Peyer's patch (tissue), 4 donors: ENCODE results near the gene SESN2. TPM values are rescaled to one million over a fixed set of nuclear protein-coding genes. Genes with fewer than 3 reads are reported as not detected.

Source experiments
- DNase-seq, 3 donors: peaks; one replicate each; pipeline ENCODE4 v3.0.0-alpha.2; 2017 to 2019
- H3K27ac ChIP-seq, 4 donors: fragments of 200-600 bp; sonication (generic); one replicate each; pipeline ENCODE4 v1.5.1; 2016 to 2019
- H3K27me3 ChIP-seq, 2 donors: fragments of 200-600 bp; sonication (generic); one replicate each; pipeline ENCODE4 v1.5.1; 2019
- H3K36me3 ChIP-seq, 3 donors: fragments of 200-600 bp; sonication (generic); one replicate each; pipeline ENCODE4 v1.5.1; 2016 to 2019
- H3K4me1 ChIP-seq, 4 donors: fragments of 200-600 bp; sonication (generic); one replicate each; pipeline ENCODE4 v1.5.1; 2016 to 2019
- H3K4me3 ChIP-seq, 4 donors: fragments of 200-600 bp; sonication (generic); 1 replicate in 3 of 4; 2 replicates in 1 of 4; pipeline ENCODE4 v1.5.1; 2016 to 2019; ENCODE audit warnings: mild to moderate bottlenecking in 1 of 4
- H3K9me3 ChIP-seq, 4 donors: fragments of 200-600 bp; sonication (generic); one replicate each; pipeline ENCODE4 v1.5.1; 2016 to 2019; ENCODE audit warnings: mild to moderate bottlenecking in 1 of 4
- POLR2A ChIP-seq, 2 donors: fragments of 450-650 bp; IDR thresholded peaks; one replicate each; pipeline ENCODE4 v1.5.1; 2017; ENCODE audit warnings: antibody characterized with exemption in 2 of 2, mild to moderate bottlenecking in 2 of 2, moderate library complexity in 2 of 2
- total RNA-seq, 4 donors: library from RNA; depleted of rRNA; stranded (reverse); fragments of >200 nt; gene quantifications; one replicate each; pipeline ENCODE4 v1.1.0, GENCODE V29; 2016
- TF ChIP-seq, protein P1 (sequence below), 6 experiments: fragments of 450-650 bp in 4 of 6; fragments of 200-600 bp in 2 of 6; sonication (generic) in 1 of 6; IDR thresholded peaks; one replicate each; pipeline ENCODE4 v1.5.1; 2017 to 2019; ENCODE audit warnings: antibody characterized with exemption in 6 of 6, mild to moderate bottlenecking in 3 of 6, moderate library complexity in 1 of 6

Gene SESN2
- total RNA-seq, 4 donors from 2014 or later: 4.1 to 33.8 (median 26.1) TPM

DNA sequence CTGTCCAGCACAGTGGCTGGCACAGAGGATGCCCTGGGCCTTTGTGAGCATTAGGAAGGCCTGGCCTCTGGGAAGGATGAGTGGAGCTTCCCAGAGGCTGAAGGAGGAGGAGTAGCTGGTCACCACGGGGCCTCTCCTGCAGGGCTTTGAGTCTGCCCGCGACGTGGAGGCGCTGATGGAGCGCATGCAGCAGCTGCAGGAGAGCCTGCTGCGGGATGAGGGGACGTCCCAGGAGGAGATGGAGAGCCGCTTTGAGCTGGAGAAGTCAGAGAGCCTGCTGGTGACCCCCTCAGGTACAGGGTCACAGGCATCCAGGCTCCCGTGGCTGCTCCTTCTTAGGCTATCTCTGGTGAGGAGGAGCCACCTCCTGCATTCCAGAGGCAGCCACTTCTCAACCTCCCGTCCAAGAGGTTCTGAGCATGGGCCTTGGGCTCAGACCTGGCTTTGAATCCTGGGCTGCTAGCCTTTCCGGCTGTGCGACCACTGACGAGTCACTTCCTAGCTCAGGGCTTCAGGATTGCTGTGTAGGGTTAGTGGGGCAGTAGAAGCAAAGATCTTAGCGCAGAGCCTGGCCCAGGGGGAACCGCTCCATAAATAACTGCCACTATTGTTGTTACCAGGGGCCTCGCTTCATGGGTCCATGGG lies 14.0 kb downstream of the SESN2 start:
- Histone ChIP-seq H3K4me3 (no peak overlapping the region), H3K27ac (no peak overlapping the region), H3K4me1 (no peaks in the 10 kb centered on the region), H3K36me3 (peaks cover 0 to 86% (median 0%) of the 10 kb centered on the region in 3 donors), H3K27me3 (no peaks in the 10 kb centered on the region), H3K9me3 (no peaks in the 10 kb centered on the region)
- DNase-seq: no peak
- no peak for TF ChIP-seq POLR2A (IDR thresholded peaks at IDR 0.05)
- TF ChIP-seq, protein P1, sequence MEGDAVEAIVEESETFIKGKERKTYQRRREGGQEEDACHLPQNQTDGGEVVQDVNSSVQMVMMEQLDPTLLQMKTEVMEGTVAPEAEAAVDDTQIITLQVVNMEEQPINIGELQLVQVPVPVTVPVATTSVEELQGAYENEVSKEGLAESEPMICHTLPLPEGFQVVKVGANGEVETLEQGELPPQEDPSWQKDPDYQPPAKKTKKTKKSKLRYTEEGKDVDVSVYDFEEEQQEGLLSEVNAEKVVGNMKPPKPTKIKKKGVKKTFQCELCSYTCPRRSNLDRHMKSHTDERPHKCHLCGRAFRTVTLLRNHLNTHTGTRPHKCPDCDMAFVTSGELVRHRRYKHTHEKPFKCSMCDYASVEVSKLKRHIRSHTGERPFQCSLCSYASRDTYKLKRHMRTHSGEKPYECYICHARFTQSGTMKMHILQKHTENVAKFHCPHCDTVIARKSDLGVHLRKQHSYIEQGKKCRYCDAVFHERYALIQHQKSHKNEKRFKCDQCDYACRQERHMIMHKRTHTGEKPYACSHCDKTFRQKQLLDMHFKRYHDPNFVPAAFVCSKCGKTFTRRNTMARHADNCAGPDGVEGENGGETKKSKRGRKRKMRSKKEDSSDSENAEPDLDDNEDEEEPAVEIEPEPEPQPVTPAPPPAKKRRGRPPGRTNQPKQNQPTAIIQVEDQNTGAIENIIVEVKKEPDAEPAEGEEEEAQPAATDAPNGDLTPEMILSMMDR (IDR thresholded peaks at IDR 0.05): no peak

DNA sequence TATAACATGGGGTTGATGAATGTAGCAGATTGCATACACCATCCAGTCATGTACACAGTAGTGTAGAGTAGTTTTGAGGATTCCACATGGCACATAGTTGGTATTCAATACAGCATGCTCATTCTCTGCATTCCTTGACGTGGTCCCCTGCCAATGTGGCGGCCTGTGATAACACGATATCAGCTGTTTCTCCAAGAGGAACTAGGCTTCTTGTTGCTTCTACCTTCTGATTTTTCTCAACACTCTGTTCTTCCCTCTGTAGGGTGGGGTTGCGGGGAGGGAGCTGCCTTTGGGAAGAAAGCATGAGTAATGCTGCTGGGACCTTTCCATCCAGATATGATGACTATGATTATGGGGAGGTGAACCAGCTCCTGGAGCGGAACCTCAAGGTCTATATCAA lies 19.4 kb downstream of the SESN2 start:
- Histone ChIP-seq H3K4me1 (peaks cover 0 to 24% (median 3%) of the 10 kb centered on the region in 4 donors), H3K4me3 (no peak overlapping the region), H3K9me3 (no peaks in the 10 kb centered on the region), H3K36me3 (peaks cover 0 to 79% (median 0%) of the 10 kb centered on the region in 3 donors), H3K27me3 (no peaks in the 10 kb centered on the region), H3K27ac (no peak overlapping the region)
- TF ChIP-seq, protein P1 (IDR thresholded peaks at IDR 0.05): no peak
- no peak for TF ChIP-seq POLR2A (IDR thresholded peaks at IDR 0.05)
- no peak for DNase-seq

DNA sequence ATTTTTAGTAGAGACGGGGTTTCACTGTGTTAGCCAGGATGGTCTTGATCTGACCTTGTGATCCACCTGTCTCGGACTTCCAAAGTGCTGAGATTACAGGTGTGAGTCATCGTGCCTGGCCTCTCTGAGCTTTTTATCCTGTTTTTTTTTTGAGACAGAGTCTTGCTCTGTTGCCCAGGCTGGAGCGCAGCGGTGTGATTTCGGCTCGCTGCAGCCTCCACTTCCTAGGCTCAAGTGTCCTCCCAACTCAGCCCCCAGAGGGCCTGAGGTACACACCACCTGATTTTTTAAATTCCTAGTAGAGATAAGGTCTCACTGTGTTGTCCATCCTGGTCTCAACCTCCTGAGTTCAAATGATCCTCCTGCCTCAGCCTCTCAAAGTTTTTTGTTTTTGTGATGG lies 20.4 kb downstream of the SESN2 start:
- H3K36me3 ChIP-seq: peaks cover 0 to 70% (median 0%) of the 10 kb centered on the region in 3 donors
- H3K4me3 ChIP-seq: no peak overlapping the region
- H3K27ac ChIP-seq: no peak overlapping the region
- DNase-seq: no peak
- no peaks in the 10 kb centered on the region for H3K27me3 ChIP-seq
- no peaks in the 10 kb centered on the region for H3K9me3 ChIP-seq
- TF ChIP-seq, protein P1 (IDR thresholded peaks at IDR 0.05): no peak
- no peak for TF ChIP-seq POLR2A (IDR thresholded peaks at IDR 0.05)
- peaks cover 0 to 24% (median 3%) of the 10 kb centered on the region in 4 donors for H3K4me1 ChIP-seq

DNA sequence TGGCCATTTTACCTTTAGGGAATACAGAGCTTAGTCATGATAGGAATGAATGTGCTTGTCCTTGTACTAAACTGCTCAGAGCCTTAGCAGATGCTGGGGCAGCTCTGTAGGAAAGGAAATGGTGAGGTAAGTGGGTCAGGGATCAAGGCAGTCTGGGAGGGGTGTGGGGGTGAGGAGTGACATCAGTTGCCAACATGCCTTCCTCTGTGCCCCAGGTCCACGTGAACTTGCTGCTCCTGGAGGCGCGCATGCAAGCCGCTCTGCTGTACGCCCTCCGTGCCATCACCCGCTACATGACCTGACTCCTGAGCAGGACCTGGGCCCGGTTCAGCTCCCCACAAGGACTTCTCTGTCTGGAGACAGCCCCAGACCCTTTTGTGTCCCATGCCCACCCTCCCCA lies 21.2 kb downstream of the SESN2 start:
- peaks cover 0 to 62% (median 0%) of the 10 kb centered on the region in 3 donors for H3K36me3 ChIP-seq
- H3K4me3 ChIP-seq: no peak overlapping the region
- H3K27ac ChIP-seq: peak overlapping the region in 2 of 4 donors; percentile 28 to 64
- DNase-seq: no peak
- peaks cover 0 to 24% (median 3%) of the 10 kb centered on the region in 4 donors for H3K4me1 ChIP-seq
- TF ChIP-seq, protein P1 (IDR thresholded peaks at IDR 0.05): no peak
- TF ChIP-seq POLR2A (IDR thresholded peaks at IDR 0.05): no peak
- no peaks in the 10 kb centered on the region for H3K9me3 ChIP-seq
- no peaks in the 10 kb centered on the region for H3K27me3 ChIP-seq

DNA sequence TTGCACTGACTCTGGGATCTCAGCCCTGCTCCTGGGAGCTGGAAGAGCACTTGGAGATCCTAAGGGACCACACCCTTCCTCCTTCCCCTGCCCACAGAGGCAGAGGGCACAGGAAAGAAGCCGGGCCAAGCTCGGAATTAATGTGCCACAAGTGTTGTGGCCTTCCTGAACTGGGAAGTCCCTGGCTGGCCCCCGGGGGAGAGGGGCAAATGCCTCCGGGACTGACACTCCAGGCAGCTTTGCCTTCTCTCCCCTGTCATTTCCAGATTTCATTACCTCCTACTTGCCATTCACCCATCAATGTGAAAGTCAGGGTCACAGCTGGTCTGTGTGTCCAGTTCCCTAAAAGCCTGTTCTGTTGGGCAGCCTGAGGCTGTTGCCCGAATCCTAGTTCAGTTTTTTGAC lies 21.7 kb downstream of the SESN2 start:
- DNase-seq: no peak
- peaks cover 0 to 57% (median 0%) of the 10 kb centered on the region in 3 donors for H3K36me3 ChIP-seq
- H3K4me1 ChIP-seq: peaks cover 0 to 24% (median 3%) of the 10 kb centered on the region in 4 donors
- no peaks in the 10 kb centered on the region for H3K27me3 ChIP-seq
- H3K4me3 ChIP-seq: no peak overlapping the region
- H3K27ac ChIP-seq: peak overlapping the region in 2 of 4 donors; percentile 28 to 65
- H3K9me3 ChIP-seq: no peaks in the 10 kb centered on the region
- no peak for TF ChIP-seq POLR2A (IDR thresholded peaks at IDR 0.05)
- TF ChIP-seq, protein P1 (IDR thresholded peaks at IDR 0.05): no peak
